Caco-2 (cell line): ENCODE measurements around the gene UBE2H. TPM values are rescaled to one million over a fixed set of nuclear protein-coding genes. Genes with fewer than 3 reads are reported as not detected.

Experiments used
- BruUV-seq: library from RNA; stranded (reverse); fragments of 400-500 nt; replicated peaks from 2 replicates; lab custom pipeline; 2021; lab: Mats Ljungman, UMichigan
- CTCF ChIA-PET: fragments of 300-600 bp; sonication (Branson Sonifier 250); formaldehyde crosslinking; loops from one replicate; lab custom pipeline; 2022; ENCODE audit warnings: antibody characterized with exemption; lab: Charles Lee
- POLR2A ChIA-PET: fragments of 300-600 bp; sonication (Branson Sonifier 250); formaldehyde crosslinking; loops from one replicate; lab custom pipeline; 2022; ENCODE audit warnings: antibody characterized with exemption; lab: Charles Lee
- DNase-seq, 2 experiments: peaks; one replicate each; pipeline versions ENCODE4 v3.0.0 to v3.0.0-alpha.2; 2020 to 2022
- H3K27me3 ChIP-seq: replicated peaks from 2 replicates; pipeline ENCODE4 v1.6.0; 2011; ENCODE audit warnings: low read length; ENCODE audit not compliant: control insufficient read depth, insufficient read depth
- H3K36me3 ChIP-seq: 2 replicates; pipeline ENCODE4 v1.5.1; 2011; ENCODE audit warnings: low read length; ENCODE audit not compliant: control insufficient read depth, insufficient read depth
- H3K4me1 ChIP-seq: fragments of 250-450 bp; sonication (Bioruptor Pico); 2 replicates; pipeline ENCODE4 v1.5.1; 2020; ENCODE audit warnings: mild to moderate bottlenecking
- H3K4me3 ChIP-seq: 2 replicates; pipeline ENCODE4 v1.5.1; 2011; ENCODE audit warnings: low read depth, mild to moderate bottlenecking, control low read depth, low read length
- H3K9me3 ChIP-seq: fragments of 250-450 bp; sonication (Bioruptor Pico); 2 replicates; pipeline ENCODE4 v1.5.1; 2020; ENCODE audit warnings: mild to moderate bottlenecking, moderate library complexity
- H3K27ac Mint-ChIP-seq: one replicate; pipeline ENCODE4 v1.8.0; 2022; ENCODE audit warnings: mixed read lengths; ENCODE audit not compliant: unreplicated experiment
- H3K27me3 Mint-ChIP-seq: one replicate; pipeline ENCODE4 v1.8.0; 2022; ENCODE audit warnings: mixed read lengths; ENCODE audit not compliant: insufficient read depth, unreplicated experiment
- H3K36me3 Mint-ChIP-seq: one replicate; pipeline ENCODE4 v1.8.0; 2022; ENCODE audit warnings: mild to moderate bottlenecking, mixed read lengths; ENCODE audit not compliant: insufficient read depth, unreplicated experiment
- H3K4me1 Mint-ChIP-seq: one replicate; pipeline ENCODE4 v1.8.0; 2022; ENCODE audit warnings: low read depth, mixed read lengths; ENCODE audit not compliant: unreplicated experiment
- H3K4me3 Mint-ChIP-seq: one replicate; pipeline ENCODE4 v1.8.0; 2022; ENCODE audit warnings: mild to moderate bottlenecking, moderate library complexity, mixed read lengths; ENCODE audit not compliant: unreplicated experiment
- H3K9me3 Mint-ChIP-seq: one replicate; pipeline ENCODE4 v1.8.0; 2022; ENCODE audit warnings: mixed read lengths; ENCODE audit not compliant: unreplicated experiment
- intact Hi-C: fragments of 100-400 bp; cut with micrococcal nuclease; formaldehyde crosslinking; loops from one replicate; pipeline ENCODE4 v1.10.0; 2022; ENCODE audit not compliant: unreplicated experiment
- total RNA-seq: library from RNA; stranded (reverse); gene quantifications from 2 replicates; pipeline ENCODE4 v1.2.3, GENCODE V29; 2022
- TF ChIP-seq, protein P1 (sequence below), 2 experiments: fragments of 200-600 bp in 1 of 2; IDR thresholded peaks; 1 replicate in 1 of 2; 2 replicates in 1 of 2; pipeline versions ENCODE4 v1.5.1 to v1.8.0; 2011 to 2022; ENCODE audit warnings: antibody characterized with exemption in 1 of 2, control low read depth in 1 of 2, inconsistent platforms in 1 of 2, low read depth in 1 of 2, low read length in 1 of 2, mild to moderate bottlenecking in 1 of 2, moderate library complexity in 1 of 2; ENCODE audit not compliant: insufficient read depth in 1 of 2, severe bottlenecking in 1 of 2, unreplicated experiment in 1 of 2

UBE2H gene
- total RNA-seq, 1 experiment from 2014 or later: 35.7 TPM

DNA sequence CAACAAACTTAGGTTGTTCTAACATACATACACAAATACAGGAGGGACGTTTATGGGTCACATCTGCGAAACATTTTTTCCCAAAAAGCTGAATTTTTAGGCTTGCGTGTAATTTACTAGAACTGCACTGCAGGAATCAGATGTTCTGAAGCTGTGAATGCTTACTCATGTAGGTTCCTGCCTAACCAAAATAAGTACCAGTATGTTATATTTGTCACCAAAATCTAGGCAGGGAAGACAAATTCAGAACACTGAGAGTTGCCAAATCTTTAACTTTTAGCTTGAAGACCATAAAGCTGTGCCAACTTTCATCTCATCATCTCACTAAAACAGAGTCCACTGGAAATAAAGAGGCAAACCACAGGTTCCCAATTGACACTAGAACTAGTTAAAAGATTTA lies 5.7 kb downstream of the UBE2H start:
- H3K4me3 Mint-ChIP-seq: no peak overlapping the region
- H3K4me1 Mint-ChIP-seq: no peaks in the 10 kb centered on the region
- Histone ChIP-seq H3K9me3 (no peaks in the 10 kb centered on the region), H3K36me3 (no peaks in the 10 kb centered on the region), H3K27me3 (no peaks in the 10 kb centered on the region), H3K4me1 (peaks cover 24% of the 10 kb centered on the region), H3K4me3 (no peak overlapping the region)
- H3K9me3 Mint-ChIP-seq: no peaks in the 10 kb centered on the region
- H3K27me3 Mint-ChIP-seq: no peaks in the 10 kb centered on the region
- ChIA-PET CTCF (interaction anchor here (1.4 kb wide), 1 partner anchor 122 kb away, joined by 4 read pairs; no protein-coding TSS in a partner anchor), POLR2A (no interaction called here)
- TF ChIP-seq, protein P1, sequence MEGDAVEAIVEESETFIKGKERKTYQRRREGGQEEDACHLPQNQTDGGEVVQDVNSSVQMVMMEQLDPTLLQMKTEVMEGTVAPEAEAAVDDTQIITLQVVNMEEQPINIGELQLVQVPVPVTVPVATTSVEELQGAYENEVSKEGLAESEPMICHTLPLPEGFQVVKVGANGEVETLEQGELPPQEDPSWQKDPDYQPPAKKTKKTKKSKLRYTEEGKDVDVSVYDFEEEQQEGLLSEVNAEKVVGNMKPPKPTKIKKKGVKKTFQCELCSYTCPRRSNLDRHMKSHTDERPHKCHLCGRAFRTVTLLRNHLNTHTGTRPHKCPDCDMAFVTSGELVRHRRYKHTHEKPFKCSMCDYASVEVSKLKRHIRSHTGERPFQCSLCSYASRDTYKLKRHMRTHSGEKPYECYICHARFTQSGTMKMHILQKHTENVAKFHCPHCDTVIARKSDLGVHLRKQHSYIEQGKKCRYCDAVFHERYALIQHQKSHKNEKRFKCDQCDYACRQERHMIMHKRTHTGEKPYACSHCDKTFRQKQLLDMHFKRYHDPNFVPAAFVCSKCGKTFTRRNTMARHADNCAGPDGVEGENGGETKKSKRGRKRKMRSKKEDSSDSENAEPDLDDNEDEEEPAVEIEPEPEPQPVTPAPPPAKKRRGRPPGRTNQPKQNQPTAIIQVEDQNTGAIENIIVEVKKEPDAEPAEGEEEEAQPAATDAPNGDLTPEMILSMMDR (IDR thresholded peaks at IDR 0.05; ENCODE audit: insufficient read depth in 1 of 2, low read depth in 1 of 2, low read length in 1 of 2, severe bottlenecking in 1 of 2, unreplicated experiment in 1 of 2): no peak
- no TSS peak for BruUV-seq
- no peak overlapping the region for H3K27ac Mint-ChIP-seq
- H3K36me3 Mint-ChIP-seq: peaks cover 14% of the 10 kb centered on the region
- no peak for DNase-seq
- intact Hi-C loops: no loop called here

DNA sequence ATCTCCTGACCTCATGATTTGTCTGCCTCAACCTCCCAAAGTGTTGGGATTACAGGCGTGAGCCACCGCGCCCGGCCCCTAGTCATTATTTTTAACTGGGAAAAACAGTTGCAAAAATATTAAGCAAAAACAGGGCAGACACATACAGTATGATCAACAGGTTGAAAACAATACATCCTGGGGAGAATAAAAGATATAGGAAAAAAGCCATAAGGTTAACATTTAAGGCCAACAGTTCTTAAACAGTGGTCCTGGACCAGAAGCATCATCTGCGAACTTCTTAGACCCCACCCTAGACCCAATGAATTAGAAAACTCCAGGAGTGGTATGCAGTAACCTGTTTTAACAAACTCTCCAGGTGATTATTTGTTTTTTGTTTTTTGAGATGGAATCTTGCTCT lies 6.5 kb downstream of the UBE2H start:
- ChIA-PET CTCF (no interaction called here), POLR2A (no interaction called here)
- H3K4me3 ChIP-seq: no peak overlapping the region
- H3K36me3 Mint-ChIP-seq: peaks cover 14% of the 10 kb centered on the region
- no peaks in the 10 kb centered on the region for H3K9me3 ChIP-seq
- DNase-seq: no peak
- intact Hi-C loops: no loop called here
- no peaks in the 10 kb centered on the region for H3K27me3 ChIP-seq
- no peaks in the 10 kb centered on the region for H3K9me3 Mint-ChIP-seq
- TF ChIP-seq, protein P1 (IDR thresholded peaks at IDR 0.05; ENCODE audit: insufficient read depth in 1 of 2, low read depth in 1 of 2, low read length in 1 of 2, severe bottlenecking in 1 of 2, unreplicated experiment in 1 of 2): no peak
- no peak overlapping the region for H3K27ac Mint-ChIP-seq
- no peaks in the 10 kb centered on the region for H3K4me1 Mint-ChIP-seq
- no TSS peak for BruUV-seq
- H3K36me3 ChIP-seq: no peaks in the 10 kb centered on the region
- peaks cover 24% of the 10 kb centered on the region for H3K4me1 ChIP-seq
- no peak overlapping the region for H3K4me3 Mint-ChIP-seq
- no peaks in the 10 kb centered on the region for H3K27me3 Mint-ChIP-seq

DNA sequence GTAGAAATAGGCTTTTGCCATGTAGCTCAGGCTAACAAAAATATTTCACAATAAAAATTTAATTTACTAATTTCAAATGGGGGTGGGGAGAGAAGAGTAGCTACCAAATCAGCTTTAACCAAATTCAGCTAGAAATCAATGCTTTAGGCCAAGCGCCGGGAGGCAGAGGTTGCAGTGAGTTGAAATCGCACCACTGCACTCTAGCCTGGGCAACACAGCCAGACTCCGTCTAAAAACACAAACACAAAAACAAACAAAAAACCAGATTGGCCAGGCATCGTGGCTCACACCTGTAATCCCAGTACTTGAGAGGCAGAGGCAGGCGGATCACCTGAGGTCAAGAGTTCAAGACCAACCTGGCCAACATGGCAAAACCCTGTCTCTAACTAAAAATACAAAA lies 9.4 kb downstream of the UBE2H start:
- POLR2A ChIA-PET: no interaction called here
- intact Hi-C loops: no loop called here
- BruUV-seq: no TSS peak
- Mint-ChIP-seq H3K36me3 (peaks cover 22% of the 10 kb centered on the region), H3K4me3 (no peak overlapping the region), H3K27ac (no peak overlapping the region), H3K4me1 (no peaks in the 10 kb centered on the region), H3K9me3 (no peaks in the 10 kb centered on the region), H3K27me3 (no peaks in the 10 kb centered on the region)
- H3K4me3 ChIP-seq: no peak overlapping the region
- H3K36me3 ChIP-seq: no peaks in the 10 kb centered on the region
- TF ChIP-seq, protein P1 (IDR thresholded peaks at IDR 0.05; ENCODE audit: insufficient read depth in 1 of 2, low read depth in 1 of 2, low read length in 1 of 2, severe bottlenecking in 1 of 2, unreplicated experiment in 1 of 2): no peak
- DNase-seq: no peak
- CTCF ChIA-PET: no interaction called here
- H3K9me3 ChIP-seq: no peaks in the 10 kb centered on the region
- 0 out of 2 replicates have a peak, but pooled peaks cover 2% of the 10 kb centered on the region for H3K4me1 ChIP-seq
- H3K27me3 ChIP-seq: no peaks in the 10 kb centered on the region
